Measurements from ENCODE around the gene IGSF8.
"Not testable (repeated sequence)": the region's sequence is repeated elsewhere in the genome, so short reads cannot be mapped to it uniquely, and the experiment has no call there.

The IGSF8 gene

GRCh38 chr1:160064746-160065145 lies 33.7 kb downstream of the IGSF8 start:
- DNase-seq (ENCODE audit: low read depth), result no peak

- no peak for DNase-seq (ENCODE audit: low read depth)
These were observed 34.3 kb downstream of the IGSF8 start for GRCh38 chr1:160064164-160064563.

GRCh38 chr1:160063176-160063575 lies 35.2 kb downstream of the IGSF8 start:
- no peak for DNase-seq (ENCODE audit: low read depth)

GRCh38 chr1:160062230-160062532 lies 36.2 kb downstream of the IGSF8 start:
- DNase-seq (ENCODE audit: low read depth), result no peak

DNA sequence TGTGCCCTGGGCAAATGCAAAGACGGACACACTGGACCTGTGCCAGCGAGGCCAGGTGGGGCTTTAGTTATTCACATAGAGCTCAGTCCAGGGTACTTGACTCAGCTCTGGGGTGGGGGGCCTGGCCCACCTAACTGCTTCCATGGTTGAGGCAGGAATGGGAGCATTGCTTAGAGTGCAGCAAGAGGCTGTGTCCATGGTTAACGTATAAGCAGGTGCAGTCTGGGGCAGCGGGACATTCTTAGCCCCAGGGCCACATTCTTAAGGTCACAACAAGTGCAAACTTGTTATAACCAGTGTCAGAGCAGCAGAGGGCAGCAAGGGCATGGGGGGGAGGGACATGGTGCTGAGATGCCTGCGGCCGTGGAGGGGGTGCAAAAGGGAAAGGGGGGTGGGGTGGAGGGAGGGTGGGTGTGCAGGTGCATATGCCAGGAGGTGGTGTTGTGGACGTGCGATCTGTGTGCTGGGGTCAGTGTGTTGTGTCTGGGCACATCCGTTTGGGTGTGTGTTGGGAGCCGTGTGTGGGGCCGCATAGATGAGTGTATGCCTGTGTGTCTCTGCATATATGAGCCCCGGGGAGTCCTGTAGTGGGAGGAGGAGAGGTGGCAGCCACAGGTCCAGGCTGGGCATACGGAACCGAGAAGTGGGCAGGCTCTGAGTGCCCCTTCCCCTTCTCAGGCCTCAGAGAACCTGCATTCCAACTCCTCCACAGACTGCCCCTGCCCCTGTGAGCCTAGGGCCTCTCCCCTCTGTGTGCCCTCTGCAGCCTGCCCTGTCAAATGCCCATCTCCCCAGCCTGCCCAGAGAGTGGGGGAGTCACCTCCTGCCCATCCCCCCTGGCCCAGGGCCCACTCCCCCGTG lies 36.8 kb downstream of the IGSF8 start:
- no peak for DNase-seq (ENCODE audit: low read depth)

DNA sequence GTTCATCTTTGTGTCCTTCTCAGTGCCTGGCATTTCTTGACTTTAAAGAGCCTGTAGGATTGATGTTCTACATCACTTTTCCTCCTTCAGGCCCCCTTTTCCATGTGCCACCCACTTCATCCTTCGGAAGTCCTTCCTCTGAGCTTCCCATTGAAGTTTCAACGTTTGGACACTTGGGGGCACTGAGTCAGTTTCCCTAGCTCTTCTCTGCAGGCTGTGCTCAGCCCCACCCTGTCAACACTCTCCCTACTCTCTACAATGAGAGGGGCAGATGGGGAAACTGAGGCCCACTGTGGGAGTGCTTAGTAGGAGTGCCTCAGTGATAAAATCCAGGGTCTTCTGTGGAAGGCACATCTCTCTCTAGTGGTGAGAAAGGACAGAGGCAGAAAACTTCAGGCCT lies 40.3 kb downstream of the IGSF8 start:
- DNase-seq (ENCODE audit: low read depth), result no peak

- no peak for DNase-seq (ENCODE audit: low read depth)
These were observed 41.7 kb downstream of the IGSF8 start for GRCh38 chr1:160056648-160057169.

DNA sequence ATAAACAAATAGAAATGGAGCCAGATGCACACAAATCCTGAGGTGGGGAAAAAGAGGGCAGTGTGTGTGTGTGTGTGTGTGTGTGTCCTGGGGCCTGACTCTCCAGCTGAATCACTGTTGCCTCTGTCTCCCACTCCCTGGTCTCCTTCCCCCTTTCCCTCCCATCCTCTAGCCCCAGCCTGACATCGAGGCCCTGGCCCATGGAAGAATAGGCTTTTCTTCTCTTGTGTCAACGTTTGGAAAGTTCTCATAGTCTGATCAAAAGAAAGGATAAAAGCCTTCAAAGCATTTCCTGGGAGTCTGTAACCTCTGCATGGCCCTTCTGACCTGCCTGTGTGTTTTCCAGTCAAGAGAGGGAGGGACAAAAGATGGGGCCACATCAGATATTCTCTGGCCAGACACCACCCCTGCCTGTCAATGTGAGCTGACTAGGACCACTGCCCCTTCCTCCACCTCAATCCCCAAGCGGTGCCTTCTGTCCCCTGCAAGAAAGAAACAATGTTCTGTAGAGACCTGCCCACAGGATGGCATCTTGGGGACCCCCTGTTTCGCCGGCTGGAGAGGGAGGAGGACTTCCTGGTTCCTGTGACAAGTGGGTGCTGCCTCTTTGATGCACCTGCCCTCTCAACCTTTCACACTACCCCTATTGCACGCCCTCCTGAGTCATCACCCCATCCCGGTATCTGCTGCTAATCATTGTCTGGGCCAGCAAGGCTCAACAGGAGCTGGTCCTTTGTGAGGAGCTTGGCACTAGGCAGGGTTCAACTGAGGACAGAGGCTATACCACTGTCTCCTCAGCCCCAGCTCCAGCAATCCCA lies 44.7 kb downstream of the IGSF8 start:
- no peak for DNase-seq (ENCODE audit: low read depth)

GRCh38 chr1:160052936-160053335 lies 45.5 kb downstream of the IGSF8 start:
- DNase-seq (ENCODE audit: low read depth), result no peak

DNA sequence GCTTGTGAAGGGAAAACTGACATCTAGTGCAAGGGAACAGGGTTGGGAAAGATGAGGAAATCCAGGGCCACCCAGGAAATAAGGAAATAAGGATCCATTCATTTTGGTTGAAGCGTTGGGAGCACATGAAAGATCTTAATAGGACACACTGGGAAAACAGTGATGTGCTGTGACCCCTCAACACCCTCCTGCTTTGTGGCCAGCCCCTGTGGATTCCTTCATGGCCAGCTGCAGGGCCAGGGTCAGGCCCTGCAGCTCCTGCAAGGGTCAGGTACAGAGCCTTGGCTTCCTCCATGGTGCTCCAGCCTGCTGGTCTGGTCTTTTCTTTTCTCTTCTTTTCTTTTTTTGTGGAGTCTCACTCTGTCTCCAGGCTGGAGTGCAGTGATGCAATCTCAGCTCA lies 47.8 kb downstream of the IGSF8 start:
- DNase-seq (ENCODE audit: low read depth), result no peak

GRCh38 chr1:160050182-160050581 lies 48.2 kb downstream of the IGSF8 start:
- not testable (repeated sequence) for DNase-seq (ENCODE audit: low read depth)

GRCh38 chr1:160049101-160049500 lies 49.3 kb downstream of the IGSF8 start:
- no peak for DNase-seq (ENCODE audit: low read depth)

DNA sequence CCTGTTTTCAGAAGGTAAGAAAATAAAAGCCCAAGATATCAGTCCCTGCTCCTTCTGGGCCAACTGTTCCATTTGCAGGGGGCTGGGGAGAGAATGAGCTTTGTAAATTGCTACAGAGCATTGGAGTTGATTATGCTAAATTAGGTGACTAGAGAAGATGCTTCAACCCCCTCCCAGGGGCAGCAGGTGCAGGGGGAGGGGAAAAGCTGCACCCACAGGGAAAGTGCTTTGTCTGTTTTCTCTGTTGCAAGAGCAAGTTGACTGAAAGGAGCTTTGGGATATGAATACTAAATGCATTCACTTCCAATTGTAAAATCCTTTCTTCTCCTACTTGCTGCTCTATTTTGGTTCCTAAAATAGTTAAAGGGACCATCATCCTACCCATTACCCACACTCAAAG lies 50.1 kb downstream of the IGSF8 start:
- DNase-seq (ENCODE audit: low read depth), result no peak

DNA sequence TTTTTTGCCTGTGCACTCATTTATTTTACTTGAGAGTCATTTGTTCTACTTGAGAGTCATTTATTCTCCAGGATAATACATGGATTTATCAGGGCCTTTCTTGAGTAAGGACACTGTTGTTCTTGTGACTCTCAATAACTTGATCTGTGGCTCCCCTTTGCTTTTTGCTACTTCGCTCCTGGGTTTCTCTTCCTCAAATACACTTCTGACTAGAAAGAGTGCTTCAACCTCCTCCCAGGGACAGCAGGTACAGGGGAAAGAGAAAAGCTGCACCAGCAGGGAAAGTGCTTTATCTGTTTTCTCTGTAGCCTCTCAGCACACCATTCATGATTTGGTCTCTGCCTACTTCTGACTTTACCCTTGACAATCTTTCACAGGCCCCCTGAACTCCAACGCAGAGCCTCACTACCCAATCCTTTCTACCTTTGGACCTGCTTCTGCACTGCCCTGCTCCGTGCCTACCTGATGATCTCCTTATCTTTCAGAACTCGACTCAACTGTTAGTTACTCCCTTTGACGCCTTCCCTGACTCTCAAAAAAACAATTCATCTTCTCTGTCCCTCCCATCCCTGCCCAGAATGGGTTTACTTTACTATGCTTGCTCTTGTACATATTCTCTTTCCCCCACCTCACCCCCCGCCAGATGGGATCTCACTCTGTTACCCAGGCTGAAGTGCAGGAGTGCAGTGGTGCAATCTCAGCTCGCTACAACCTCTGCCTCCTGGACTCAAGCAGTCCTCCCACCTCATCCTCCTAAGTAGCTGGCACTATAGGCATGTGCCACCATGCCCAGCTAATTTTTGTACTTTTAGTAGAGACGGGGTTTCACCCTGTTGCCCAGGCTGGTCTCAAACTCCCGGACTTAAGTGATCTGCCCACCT lies 51.1 kb downstream of the IGSF8 start:
- no peak for DNase-seq (ENCODE audit: low read depth)

GRCh38 chr1:160046494-160047110 lies 51.8 kb downstream of the IGSF8 start:
- no peak for DNase-seq (ENCODE audit: low read depth)

- DNase-seq (ENCODE audit: low read depth), result no peak
These were observed 52.8 kb downstream of the IGSF8 start for GRCh38 chr1:160045653-160046052.

DNA sequence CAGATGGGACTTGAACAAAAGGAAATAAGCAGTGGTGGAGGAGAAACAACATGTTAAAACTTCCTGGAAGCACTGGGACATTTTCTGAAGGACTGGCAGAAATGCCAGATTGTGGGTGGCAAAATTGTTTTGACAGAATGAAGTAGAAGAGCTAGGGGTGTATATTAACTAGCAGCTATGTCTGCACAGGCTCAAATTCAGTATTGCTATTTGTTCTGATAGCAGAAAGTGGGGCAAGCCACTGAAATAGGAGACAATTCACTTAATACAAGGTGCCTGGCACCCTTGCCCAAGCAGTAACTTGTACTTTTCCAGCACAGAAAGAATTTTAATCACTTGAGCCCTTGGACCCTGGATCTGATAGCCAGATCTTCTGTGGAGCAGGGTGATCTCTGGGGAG lies 54.9 kb downstream of the IGSF8 start:
- DNase-seq (ENCODE audit: low read depth), result no peak
